ENCODE measurements around the gene WWOX. TPM values are rescaled to one million over a fixed set of nuclear protein-coding genes. Genes with fewer than 3 reads are reported as not detected.

WWOX gene
- total RNA-seq, 1 donor from 2014 or later: 106 TPM

GRCh38 chr16:78620291-78620690 is 520.8 kb downstream of the WWOX start:
- intact Hi-C loops (cut with DNase I): no loop called here
- no peaks in the 10 kb centered on the region for H3K4me1 ChIP-seq
- TF ChIP-seq, protein P1, sequence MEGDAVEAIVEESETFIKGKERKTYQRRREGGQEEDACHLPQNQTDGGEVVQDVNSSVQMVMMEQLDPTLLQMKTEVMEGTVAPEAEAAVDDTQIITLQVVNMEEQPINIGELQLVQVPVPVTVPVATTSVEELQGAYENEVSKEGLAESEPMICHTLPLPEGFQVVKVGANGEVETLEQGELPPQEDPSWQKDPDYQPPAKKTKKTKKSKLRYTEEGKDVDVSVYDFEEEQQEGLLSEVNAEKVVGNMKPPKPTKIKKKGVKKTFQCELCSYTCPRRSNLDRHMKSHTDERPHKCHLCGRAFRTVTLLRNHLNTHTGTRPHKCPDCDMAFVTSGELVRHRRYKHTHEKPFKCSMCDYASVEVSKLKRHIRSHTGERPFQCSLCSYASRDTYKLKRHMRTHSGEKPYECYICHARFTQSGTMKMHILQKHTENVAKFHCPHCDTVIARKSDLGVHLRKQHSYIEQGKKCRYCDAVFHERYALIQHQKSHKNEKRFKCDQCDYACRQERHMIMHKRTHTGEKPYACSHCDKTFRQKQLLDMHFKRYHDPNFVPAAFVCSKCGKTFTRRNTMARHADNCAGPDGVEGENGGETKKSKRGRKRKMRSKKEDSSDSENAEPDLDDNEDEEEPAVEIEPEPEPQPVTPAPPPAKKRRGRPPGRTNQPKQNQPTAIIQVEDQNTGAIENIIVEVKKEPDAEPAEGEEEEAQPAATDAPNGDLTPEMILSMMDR (IDR thresholded peaks at IDR 0.05): no peak

DNA sequence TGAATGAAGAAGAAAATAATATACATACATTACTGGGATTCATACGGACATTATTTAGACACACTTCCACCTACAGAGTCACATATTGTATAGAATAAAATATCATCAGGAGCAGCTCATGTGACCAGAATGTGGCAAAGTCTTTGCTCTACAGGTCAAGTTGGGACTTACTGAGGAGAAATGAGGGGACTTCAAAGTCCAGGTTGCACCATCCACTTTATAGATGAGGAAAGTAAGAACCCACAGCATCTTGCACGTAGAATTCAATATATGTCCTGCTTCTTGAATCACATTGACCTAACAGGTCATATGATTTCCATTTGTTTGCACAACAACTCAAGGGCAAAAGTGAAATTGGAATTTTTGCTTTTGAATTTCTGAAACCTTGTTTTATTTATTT is 524.3 kb downstream of the WWOX start:
- DNase-seq (ENCODE audit: low spot score in 2 of 2): no peak
- H3K36me3 ChIP-seq: no peaks in the 10 kb centered on the region
- TF ChIP-seq, protein P1 (IDR thresholded peaks at IDR 0.05): no peak
- H3K4me3 ChIP-seq: no peak overlapping the region
- H3K4me1 ChIP-seq: no peaks in the 10 kb centered on the region
- no peaks in the 10 kb centered on the region for H3K27me3 ChIP-seq
- H3K27ac ChIP-seq: no peak overlapping the region
- intact Hi-C loops (cut with DNase I): no loop called here
- H3K9me3 ChIP-seq: no peaks in the 10 kb centered on the region

More at GRCh38 chr16:78620291-78620690, 520.8 kb downstream of the WWOX start:
- no peaks in the 10 kb centered on the region for H3K9me3 ChIP-seq
- no peak overlapping the region for H3K4me3 ChIP-seq
- H3K27ac ChIP-seq: no peak overlapping the region
- no peaks in the 10 kb centered on the region for H3K36me3 ChIP-seq
- H3K27me3 ChIP-seq: no peaks in the 10 kb centered on the region
- no peak for DNase-seq (ENCODE audit: low spot score in 2 of 2)

- intact Hi-C loops (cut with DNase I): no loop called here
These were observed 524.9 kb downstream of the WWOX start for GRCh38 chr16:78624366-78624765.

GRCh38 chr16:78628461-78629045 is 529.1 kb downstream of the WWOX start:
- no peaks in the 10 kb centered on the region for H3K36me3 ChIP-seq
- H3K27ac ChIP-seq: no peak overlapping the region
- H3K4me3 ChIP-seq: no peak overlapping the region
- TF ChIP-seq, protein P1 (IDR thresholded peaks at IDR 0.05): no peak
- H3K27me3 ChIP-seq: no peaks in the 10 kb centered on the region
- no peaks in the 10 kb centered on the region for H3K4me1 ChIP-seq
- intact Hi-C loops (cut with DNase I): no loop called here
- DNase-seq (ENCODE audit: low spot score in 2 of 2): no peak
- H3K9me3 ChIP-seq: no peaks in the 10 kb centered on the region

More at GRCh38 chr16:78624366-78624765, 524.9 kb downstream of the WWOX start:
- no peaks in the 10 kb centered on the region for H3K9me3 ChIP-seq
- no peak overlapping the region for H3K4me3 ChIP-seq
- no peaks in the 10 kb centered on the region for H3K4me1 ChIP-seq
- TF ChIP-seq, protein P1 (IDR thresholded peaks at IDR 0.05): no peak
- no peak overlapping the region for H3K27ac ChIP-seq
- no peak for DNase-seq (ENCODE audit: low spot score in 2 of 2)
- no peaks in the 10 kb centered on the region for H3K36me3 ChIP-seq
- H3K27me3 ChIP-seq: no peaks in the 10 kb centered on the region

DNA sequence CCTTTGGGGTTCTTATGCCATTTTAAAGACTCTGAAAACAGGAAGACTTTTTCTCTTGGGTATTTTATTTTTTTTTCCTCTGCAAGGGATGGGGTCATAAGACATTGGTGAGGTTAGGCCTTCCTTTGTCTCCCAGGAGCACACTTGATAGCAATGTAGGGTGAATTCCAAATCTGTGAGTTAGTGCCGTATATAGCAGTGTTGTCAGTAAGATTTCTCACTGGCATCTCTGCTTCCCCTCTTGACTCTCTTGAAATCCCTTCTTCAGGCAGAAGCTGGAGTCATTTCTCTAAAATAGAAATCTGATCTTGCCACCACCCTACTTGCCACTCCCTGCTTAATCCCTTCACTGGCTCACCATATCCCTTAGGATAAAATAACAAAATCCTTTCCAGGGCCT is 529.7 kb downstream of the WWOX start:
- H3K27ac ChIP-seq: no peak overlapping the region
- H3K4me1 ChIP-seq: no peaks in the 10 kb centered on the region
- H3K27me3 ChIP-seq: no peaks in the 10 kb centered on the region
- intact Hi-C loops (cut with DNase I): no loop called here
- DNase-seq (ENCODE audit: low spot score in 2 of 2): no peak
- no peak overlapping the region for H3K4me3 ChIP-seq
- no peaks in the 10 kb centered on the region for H3K36me3 ChIP-seq
- TF ChIP-seq, protein P1 (IDR thresholded peaks at IDR 0.05): no peak
- no peaks in the 10 kb centered on the region for H3K9me3 ChIP-seq

- intact Hi-C loops (cut with DNase I): no loop called here
- Histone ChIP-seq H3K36me3 (no peaks in the 10 kb centered on the region), H3K27me3 (no peaks in the 10 kb centered on the region), H3K9me3 (no peaks in the 10 kb centered on the region), H3K4me1 (no peaks in the 10 kb centered on the region), H3K4me3 (no peak overlapping the region), H3K27ac (no peak overlapping the region)
- no peak for DNase-seq (ENCODE audit: low spot score in 2 of 2)
- TF ChIP-seq, protein P1 (IDR thresholded peaks at IDR 0.05): no peak
These were observed 530.6 kb downstream of the WWOX start for GRCh38 chr16:78630102-78630501.
